ENCODE measurements around the gene LAMC3. TPM values are rescaled to one million over a fixed set of nuclear protein-coding genes. Genes with fewer than 3 reads are reported as not detected.

The LAMC3 gene
- total RNA-seq, 4 donors from 2014 or later = 0.82 to 6.6 (median 3.9) TPM

- no peak for TF ChIP-seq EP300 (IDR thresholded peaks at IDR 0.05; ENCODE audit: low read depth)
- TF ChIP-seq POLR2A (IDR thresholded peaks at IDR 0.05) = no peak
- TF ChIP-seq POLR2AphosphoS5 (IDR thresholded peaks at IDR 0.05) = no peak
- TF ChIP-seq CTCF (IDR thresholded peaks at IDR 0.05) = no peak
- intact Hi-C loops (cut with DNase I; ENCODE audit: low total_unique reads) (no loop called here), in situ Hi-C loops (cut with MboI; ENCODE audit: low pct_ligation_motif_present in 1 of 4, low pct_unique_long_range_greater_than_20kb in 1 of 4, low sequenced_read_pairs in 3 of 4) (loop anchor here in 2 of 4 donors (25.0 kb wide), 1 partner anchor 276 kb away; no protein-coding TSS in a partner anchor)
- no peaks in the 10 kb centered on the region for H3K4me1 ChIP-seq
- H3K9me3 ChIP-seq = no peaks in the 10 kb centered on the region
- no peak for DNase-seq
- H3K27ac ChIP-seq = no peak overlapping the region
- H3K27me3 ChIP-seq = no peaks in the 10 kb centered on the region
- H3K4me3 ChIP-seq = no peak overlapping the region
- 70% methylated on average over 19 of the region's 21 CpGs; no CpG with 5 or more reads in 1 of the 2 donors for WGBS, 2 donors (ENCODE audit: low coverage in 1 of 2)
- no peaks in the 10 kb centered on the region for H3K36me3 ChIP-seq
These were observed 52.1 kb downstream of the LAMC3 start for GRCh38 chr9:131060900-131061630.

- no peak for TF ChIP-seq CTCF (IDR thresholded peaks at IDR 0.05)
- no peak for TF ChIP-seq EP300 (IDR thresholded peaks at IDR 0.05; ENCODE audit: low read depth)
- TF ChIP-seq POLR2A (IDR thresholded peaks at IDR 0.05) = no peak
- no peak for TF ChIP-seq POLR2AphosphoS5 (IDR thresholded peaks at IDR 0.05)
- Histone ChIP-seq H3K4me3 (no peak overlapping the region), H3K27me3 (no peaks in the 10 kb centered on the region), H3K27ac (no peak overlapping the region), H3K4me1 (no peaks in the 10 kb centered on the region), H3K36me3 (no peaks in the 10 kb centered on the region), H3K9me3 (no peaks in the 10 kb centered on the region)
- intact Hi-C loops (cut with DNase I; ENCODE audit: low total_unique reads) (no loop called here), in situ Hi-C loops (cut with MboI; ENCODE audit: low pct_ligation_motif_present in 1 of 4, low pct_unique_long_range_greater_than_20kb in 1 of 4, low sequenced_read_pairs in 3 of 4) (loop anchor here in 2 of 4 donors (25.0 kb wide), 1 partner anchor 274 kb away; no protein-coding TSS in a partner anchor)
- DNase-seq = no peak
- 37 to 66% methylated on average over 2 to 9 of the region's 9 CpGs for WGBS, 2 donors (ENCODE audit: low coverage in 1 of 2)
These were observed 54.0 kb downstream of the LAMC3 start for GRCh38 chr9:131062969-131063368.

- no peaks in the 10 kb centered on the region for H3K4me1 ChIP-seq
- DNase-seq = no peak
- 88 to 94% methylated on average over 7 of the region's 7 CpGs for WGBS, 2 donors (ENCODE audit: low coverage in 1 of 2)
- no peak overlapping the region for H3K27ac ChIP-seq
- TF ChIP-seq EP300 (IDR thresholded peaks at IDR 0.05; ENCODE audit: low read depth) (no peak), POLR2A (IDR thresholded peaks at IDR 0.05) (no peak), POLR2AphosphoS5 (IDR thresholded peaks at IDR 0.05) (no peak), CTCF (IDR thresholded peaks at IDR 0.05) (no peak)
- H3K9me3 ChIP-seq = no peaks in the 10 kb centered on the region
- intact Hi-C loops (cut with DNase I; ENCODE audit: low total_unique reads) = no loop called here
- in situ Hi-C loops (cut with MboI; ENCODE audit: low pct_ligation_motif_present in 1 of 4, low pct_unique_long_range_greater_than_20kb in 1 of 4, low sequenced_read_pairs in 3 of 4) = loop anchor here in 2 of 4 donors (25.0 kb wide), 1 partner anchor 272 kb away; no protein-coding TSS in a partner anchor
- no peaks in the 10 kb centered on the region for H3K27me3 ChIP-seq
- no peaks in the 10 kb centered on the region for H3K36me3 ChIP-seq
- no peak overlapping the region for H3K4me3 ChIP-seq
These were observed 56.6 kb downstream of the LAMC3 start for GRCh38 chr9:131065599-131065998.

GRCh38 chr9:131067625-131068024 lies 58.7 kb downstream of the LAMC3 start:
- intact Hi-C loops (cut with DNase I; ENCODE audit: low total_unique reads) (no loop called here), in situ Hi-C loops (cut with MboI; ENCODE audit: low pct_ligation_motif_present in 1 of 4, low pct_unique_long_range_greater_than_20kb in 1 of 4, low sequenced_read_pairs in 3 of 4) (loop anchor here in 2 of 4 donors (25.0 kb wide), 1 partner anchor 270 kb away; no protein-coding TSS in a partner anchor)
- no peak for TF ChIP-seq POLR2A (IDR thresholded peaks at IDR 0.05)
- no peak for TF ChIP-seq EP300 (IDR thresholded peaks at IDR 0.05; ENCODE audit: low read depth)
- no peak for TF ChIP-seq CTCF (IDR thresholded peaks at IDR 0.05)
- no peak for TF ChIP-seq POLR2AphosphoS5 (IDR thresholded peaks at IDR 0.05)
- H3K27me3 ChIP-seq = no peaks in the 10 kb centered on the region
- WGBS, 2 donors (ENCODE audit: low coverage in 1 of 2) = 60 to 77% methylated on average over 3 to 9 of the region's 9 CpGs
- no peak overlapping the region for H3K4me3 ChIP-seq
- DNase-seq = no peak
- H3K4me1 ChIP-seq = no peaks in the 10 kb centered on the region
- H3K9me3 ChIP-seq = no peaks in the 10 kb centered on the region
- H3K27ac ChIP-seq = no peak overlapping the region
- H3K36me3 ChIP-seq = no peaks in the 10 kb centered on the region
